Gastrocnemius medialis (tissue), 4 donors: ENCODE measurements around the gene PSD. TPM values are rescaled to one million over a fixed set of nuclear protein-coding genes. Genes with fewer than 3 reads are reported as not detected.

ENCODE experiments used
- ATAC-seq, 2 donors: fragments of 150-250 bp; one replicate each; pipeline ENCODE4 v1.9.1; 2016
- DNase-seq, 2 donors: peaks; one replicate each; pipeline ENCODE4 v3.0.0-alpha.2; 2019
- H3K27ac ChIP-seq, 4 donors: fragments of 200-600 bp; sonication (generic); 1 replicate in 1 of 4; 2 replicates in 3 of 4; pipeline ENCODE4 v1.5.1; 2016 to 2018; ENCODE audit warnings: mild to moderate bottlenecking in 2 of 4, moderate library complexity in 1 of 4
- H3K27me3 ChIP-seq, 3 donors: fragments of 200-600 bp; sonication (generic) in 2 of 3; 1 replicate in 1 of 3; 2 replicates in 2 of 3; pipeline versions ENCODE4 v1.5.1 to v1.6.0; 2016 to 2019; ENCODE audit warnings: mild to moderate bottlenecking in 1 of 3, moderate library complexity in 1 of 3
- H3K36me3 ChIP-seq, 2 donors: fragments of 200-600 bp; sonication (generic) in 1 of 2; one replicate each; pipeline ENCODE4 v1.5.1; 2017 to 2018
- H3K4me1 ChIP-seq, 2 donors: fragments of 200-600 bp; sonication (generic) in 1 of 2; one replicate each; pipeline ENCODE4 v1.5.1; 2016 to 2017; ENCODE audit warnings: mild to moderate bottlenecking in 2 of 2
- H3K4me3 ChIP-seq, 4 donors: fragments of 200-600 bp; sonication (generic) in 3 of 4; 1 replicate in 1 of 4; 2 replicates in 3 of 4; pipeline ENCODE4 v1.5.1; 2016 to 2019; ENCODE audit warnings: mild to moderate bottlenecking in 2 of 4
- H3K9me3 ChIP-seq, 3 donors: fragments of 200-600 bp; sonication (generic) in 2 of 3; 1 replicate in 1 of 3; 2 replicates in 2 of 3; pipeline ENCODE4 v1.5.1; 2016 to 2019
- POLR2A ChIP-seq, 2 donors: fragments of 450-650 bp; IDR thresholded peaks; one replicate each; pipeline ENCODE4 v1.6.1; 2017; ENCODE audit warnings: antibody characterized with exemption in 2 of 2, mild to moderate bottlenecking in 2 of 2, moderate library complexity in 2 of 2
- in situ Hi-C, 4 donors: fragments of 200-750 bp; cut with MboI; loops; one replicate each; pipeline versions ENCODE4 v1.15.0 to v1.8.0; 2017; ENCODE audit warnings: low sequenced_read_pairs in 4 of 4
- intact Hi-C: fragments of 100-400 bp; cut with DNase I; formaldehyde crosslinking; loops from one replicate; pipeline ENCODE4 v1.15.1; 2023; ENCODE audit warnings: low total_unique reads
- total RNA-seq, 4 donors: library from RNA; depleted of rRNA; stranded (reverse); fragments of >200 nt; gene quantifications; one replicate each; pipeline versions ENCODE4 v1.1.0 to v1.2.3, GENCODE V29; 2016
- TF ChIP-seq, protein P1 (sequence below), 5 experiments: fragments of 450-650 bp in 3 of 5; fragments of 200-600 bp in 2 of 5; sonication (generic) in 2 of 5; IDR thresholded peaks in 4 of 5; conservative IDR thresholded peaks in 1 of 5; 1 replicate in 4 of 5; 2 replicates in 1 of 5; pipeline ENCODE4 v1.5.1; 2016 to 2019; ENCODE audit warnings: antibody characterized with exemption in 5 of 5, mild to moderate bottlenecking in 3 of 5, moderate library complexity in 3 of 5

Gene PSD
- total RNA-seq, 4 donors from 2014 or later = 0.35 to 2.6 TPM; not detected in 2

DNA sequence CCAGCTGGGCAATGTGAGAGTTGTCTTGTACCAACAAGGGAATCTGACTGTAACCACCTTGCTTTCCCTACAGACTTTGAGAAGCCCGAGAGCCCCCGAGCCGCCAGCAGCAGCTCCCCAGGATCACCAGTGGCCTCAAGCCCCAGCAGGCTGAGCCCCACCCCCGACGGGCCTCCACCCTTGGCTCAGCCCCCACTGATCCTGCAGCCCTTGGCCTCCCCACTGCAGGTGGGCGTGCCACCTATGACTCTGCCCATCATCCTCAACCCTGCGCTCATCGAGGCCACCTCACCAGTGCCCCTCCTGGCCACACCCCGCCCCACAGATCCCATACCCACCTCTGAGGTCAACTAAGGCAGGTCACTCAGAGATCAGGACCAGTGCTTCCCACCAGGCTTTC lies 36.6 kb downstream of the PSD start:
- H3K9me3 ChIP-seq = no peaks in the 10 kb centered on the region
- H3K27ac ChIP-seq = no peak overlapping the region
- intact Hi-C loops (no loop called here), in situ Hi-C loops (loop anchor here in 1 of 4 donors (25.0 kb wide), 1 partner anchor 205 kb away; no protein-coding TSS in a partner anchor)
- H3K27me3 ChIP-seq = no peaks in the 10 kb centered on the region
- H3K36me3 ChIP-seq = peaks cover 0 to 58% of the 10 kb centered on the region in 2 donors
- DNase-seq (no peak), ATAC-seq (no peak)
- H3K4me1 ChIP-seq = no peaks in the 10 kb centered on the region
- no peak overlapping the region for H3K4me3 ChIP-seq
- TF ChIP-seq, protein P1, sequence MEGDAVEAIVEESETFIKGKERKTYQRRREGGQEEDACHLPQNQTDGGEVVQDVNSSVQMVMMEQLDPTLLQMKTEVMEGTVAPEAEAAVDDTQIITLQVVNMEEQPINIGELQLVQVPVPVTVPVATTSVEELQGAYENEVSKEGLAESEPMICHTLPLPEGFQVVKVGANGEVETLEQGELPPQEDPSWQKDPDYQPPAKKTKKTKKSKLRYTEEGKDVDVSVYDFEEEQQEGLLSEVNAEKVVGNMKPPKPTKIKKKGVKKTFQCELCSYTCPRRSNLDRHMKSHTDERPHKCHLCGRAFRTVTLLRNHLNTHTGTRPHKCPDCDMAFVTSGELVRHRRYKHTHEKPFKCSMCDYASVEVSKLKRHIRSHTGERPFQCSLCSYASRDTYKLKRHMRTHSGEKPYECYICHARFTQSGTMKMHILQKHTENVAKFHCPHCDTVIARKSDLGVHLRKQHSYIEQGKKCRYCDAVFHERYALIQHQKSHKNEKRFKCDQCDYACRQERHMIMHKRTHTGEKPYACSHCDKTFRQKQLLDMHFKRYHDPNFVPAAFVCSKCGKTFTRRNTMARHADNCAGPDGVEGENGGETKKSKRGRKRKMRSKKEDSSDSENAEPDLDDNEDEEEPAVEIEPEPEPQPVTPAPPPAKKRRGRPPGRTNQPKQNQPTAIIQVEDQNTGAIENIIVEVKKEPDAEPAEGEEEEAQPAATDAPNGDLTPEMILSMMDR (IDR thresholded peaks at IDR 0.05 in 4 of 5, conservative IDR thresholded peaks at IDR 0.05 in 1 of 5) = no peak
- no peak for TF ChIP-seq POLR2A (IDR thresholded peaks at IDR 0.05)

DNA sequence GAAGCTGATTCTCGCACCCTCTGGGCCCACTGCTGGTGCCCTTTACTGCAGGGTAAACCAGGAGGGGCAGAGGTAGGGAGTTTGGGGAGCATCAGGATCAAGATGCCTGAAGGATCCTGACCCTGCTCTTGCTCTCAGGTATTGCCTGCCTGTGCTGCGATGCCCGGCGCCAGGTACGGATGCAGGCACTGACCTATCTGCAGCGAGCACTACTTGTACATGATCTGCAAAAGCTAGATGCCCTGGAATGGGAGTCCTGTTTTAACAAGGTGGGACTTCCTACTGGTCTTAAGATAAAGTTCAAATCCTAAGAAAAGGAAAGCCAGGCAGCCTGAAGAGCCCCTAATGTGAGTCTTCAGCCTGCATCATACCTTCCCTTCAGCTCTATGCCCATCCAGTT lies 39.2 kb downstream of the PSD start:
- Histone ChIP-seq H3K36me3 (peaks cover 5 to 83% of the 10 kb centered on the region in 2 donors), H3K4me3 (no peak overlapping the region), H3K27me3 (no peaks in the 10 kb centered on the region), H3K9me3 (no peaks in the 10 kb centered on the region), H3K4me1 (no peaks in the 10 kb centered on the region), H3K27ac (no peak overlapping the region)
- in situ Hi-C loops (loop anchor here in 1 of 4 donors (25.0 kb wide), 1 partner anchor 208 kb away; no protein-coding TSS in a partner anchor), intact Hi-C loops (no loop called here)
- ATAC-seq (no peak), DNase-seq (no peak)
- TF ChIP-seq, protein P1 (IDR thresholded peaks at IDR 0.05 in 4 of 5, conservative IDR thresholded peaks at IDR 0.05 in 1 of 5) = no peak
- TF ChIP-seq POLR2A (IDR thresholded peaks at IDR 0.05) = no peak

DNA sequence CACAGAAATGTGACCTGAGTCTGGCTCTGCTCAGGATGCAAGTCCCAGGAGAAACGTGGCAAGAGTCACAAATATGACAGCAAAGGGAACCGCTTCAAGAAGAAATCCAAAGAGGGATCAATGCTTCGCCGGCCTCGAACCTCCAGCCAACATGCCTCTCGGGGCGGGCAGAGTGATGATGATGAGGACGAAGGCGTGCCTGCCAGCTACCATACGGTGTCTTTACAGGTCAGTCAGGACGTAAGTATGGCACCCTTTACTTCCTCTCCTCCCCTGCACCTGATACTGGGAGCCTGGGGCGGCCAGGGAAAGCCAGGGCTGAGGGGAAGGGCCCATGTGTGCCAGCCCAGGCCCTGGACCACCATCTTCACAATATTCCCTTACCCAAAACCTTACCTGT lies 41.7 kb downstream of the PSD start:
- intact Hi-C loops = no loop called here
- Histone ChIP-seq H3K27ac (no peak overlapping the region), H3K27me3 (no peaks in the 10 kb centered on the region), H3K9me3 (no peaks in the 10 kb centered on the region), H3K36me3 (peaks cover 5 to 95% of the 10 kb centered on the region in 2 donors), H3K4me3 (no peak overlapping the region), H3K4me1 (no peaks in the 10 kb centered on the region)
- TF ChIP-seq, protein P1 (IDR thresholded peaks at IDR 0.05 in 4 of 5, conservative IDR thresholded peaks at IDR 0.05 in 1 of 5) = no peak
- no peak for TF ChIP-seq POLR2A (IDR thresholded peaks at IDR 0.05)
- no peak for DNase-seq
- ATAC-seq = no peak
- in situ Hi-C loops = loop anchor here in 1 of 4 donors (25.0 kb wide), 1 partner anchor 210 kb away; no protein-coding TSS in a partner anchor

DNA sequence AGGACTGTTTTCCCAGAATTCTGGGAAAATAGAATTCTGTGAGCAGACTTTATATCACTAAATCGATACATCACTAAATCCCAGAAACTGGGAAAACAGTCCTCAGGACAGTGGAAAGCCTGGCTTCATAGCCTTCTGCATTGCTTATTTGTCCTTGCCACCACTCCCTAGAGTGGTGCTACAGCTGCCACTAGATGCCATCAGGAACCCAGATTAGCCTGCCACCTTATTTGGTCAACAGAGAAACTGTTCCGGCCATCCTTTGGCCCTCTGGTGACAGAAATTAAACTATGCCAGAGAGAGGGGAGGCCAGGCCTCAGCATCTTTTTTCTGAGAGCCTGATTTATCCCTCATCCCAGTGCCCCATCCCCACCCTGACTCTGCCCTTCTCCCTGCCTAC lies 42.7 kb downstream of the PSD start:
- Histone ChIP-seq H3K36me3 (peaks cover 9 to 97% of the 10 kb centered on the region in 2 donors), H3K9me3 (no peaks in the 10 kb centered on the region), H3K27ac (no peak overlapping the region), H3K27me3 (no peaks in the 10 kb centered on the region), H3K4me3 (no peak overlapping the region), H3K4me1 (no peaks in the 10 kb centered on the region)
- DNase-seq = no peak
- ATAC-seq = no peak
- intact Hi-C loops = no loop called here
- in situ Hi-C loops = loop anchor here in 1 of 4 donors (25.0 kb wide), 1 partner anchor 211 kb away; no protein-coding TSS in a partner anchor
- TF ChIP-seq POLR2A (IDR thresholded peaks at IDR 0.05) = no peak
- TF ChIP-seq, protein P1 (IDR thresholded peaks at IDR 0.05 in 4 of 5, conservative IDR thresholded peaks at IDR 0.05 in 1 of 5) = no peak

DNA sequence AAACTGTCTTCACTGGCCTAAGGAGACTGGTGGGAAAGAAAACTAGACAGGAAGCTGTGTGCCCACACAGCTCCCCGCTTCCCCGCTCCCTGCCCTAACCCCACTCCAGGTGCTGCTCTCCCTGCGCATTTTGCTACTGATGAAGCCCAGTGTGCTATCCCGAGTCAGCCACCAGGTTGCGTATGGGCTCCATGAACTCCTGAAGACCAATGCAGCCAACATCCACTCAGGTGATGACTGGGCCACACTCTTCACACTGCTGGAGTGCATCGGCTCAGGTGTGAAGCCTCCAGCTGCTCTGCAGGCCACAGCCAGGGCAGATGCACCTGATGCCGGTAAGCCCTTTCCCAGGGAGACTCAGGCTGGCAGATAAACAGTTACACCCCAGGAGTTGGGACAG lies 43.3 kb downstream of the PSD start:
- in situ Hi-C loops (loop anchor here in 1 of 4 donors (25.0 kb wide), 1 partner anchor 212 kb away; no protein-coding TSS in a partner anchor), intact Hi-C loops (no loop called here)
- no peak for DNase-seq
- H3K27me3 ChIP-seq = no peaks in the 10 kb centered on the region
- TF ChIP-seq, protein P1 (IDR thresholded peaks at IDR 0.05 in 4 of 5, conservative IDR thresholded peaks at IDR 0.05 in 1 of 5) = no peak
- no peak for TF ChIP-seq POLR2A (IDR thresholded peaks at IDR 0.05)
- H3K9me3 ChIP-seq = no peaks in the 10 kb centered on the region
- no peaks in the 10 kb centered on the region for H3K4me1 ChIP-seq
- peaks cover 9 to 97% of the 10 kb centered on the region in 2 donors for H3K36me3 ChIP-seq
- ATAC-seq = no peak
- H3K27ac ChIP-seq = no peak overlapping the region
- no peak overlapping the region for H3K4me3 ChIP-seq
